Activated naive CD8-positive, alpha-beta T cell (primary cell): ENCODE measurements around the gene CAV1.

ENCODE experiments used
- H3K27ac Mint-ChIP-seq: one replicate; pipeline ENCODE4 v1.8.0; 2021; ENCODE audit warnings: mixed read lengths
- H3K27me3 Mint-ChIP-seq: one replicate; pipeline ENCODE4 v1.8.0; 2021; ENCODE audit warnings: mixed read lengths
- H3K36me3 Mint-ChIP-seq: one replicate; pipeline ENCODE4 v1.8.0; 2021; ENCODE audit warnings: mixed read lengths
- H3K4me1 Mint-ChIP-seq: one replicate; pipeline ENCODE4 v1.8.0; 2021; ENCODE audit warnings: low read depth, mixed read lengths
- H3K4me3 Mint-ChIP-seq: one replicate; pipeline ENCODE4 v1.8.0; 2021; ENCODE audit warnings: mild to moderate bottlenecking, mixed read lengths
- H3K9me3 Mint-ChIP-seq: one replicate; pipeline ENCODE4 v1.8.0; 2021; ENCODE audit warnings: low read depth, mixed read lengths

The CAV1 gene

GRCh38 chr7:116571552-116571951 is 46.7 kb downstream of the CAV1 start:
- Mint-ChIP-seq H3K27me3 (peaks cover 17% of the 10 kb centered on the region), H3K9me3 (no peaks in the 10 kb centered on the region), H3K4me3 (no peak overlapping the region), H3K27ac (no peak overlapping the region), H3K36me3 (peaks cover 2% of the 10 kb centered on the region), H3K4me1 (no peaks in the 10 kb centered on the region)

GRCh38 chr7:116572036-116572435 is 47.2 kb downstream of the CAV1 start:
- Mint-ChIP-seq H3K4me1 (peaks cover under 1% of the 10 kb centered on the region), H3K27ac (no peak overlapping the region), H3K36me3 (peaks cover 2% of the 10 kb centered on the region), H3K9me3 (no peaks in the 10 kb centered on the region), H3K27me3 (peaks cover 16% of the 10 kb centered on the region), H3K4me3 (no peak overlapping the region)

GRCh38 chr7:116573541-116573940 is 48.7 kb downstream of the CAV1 start:
- Mint-ChIP-seq H3K9me3 (no peaks in the 10 kb centered on the region), H3K36me3 (peaks cover 2% of the 10 kb centered on the region), H3K4me1 (peaks cover 6% of the 10 kb centered on the region), H3K4me3 (no peak overlapping the region), H3K27me3 (peaks cover 16% of the 10 kb centered on the region), H3K27ac (no peak overlapping the region)

GRCh38 chr7:116574025-116574822 is 49.4 kb downstream of the CAV1 start:
- H3K4me3 Mint-ChIP-seq, result no peak overlapping the region
- peaks cover 2% of the 10 kb centered on the region for H3K36me3 Mint-ChIP-seq
- H3K9me3 Mint-ChIP-seq, result no peaks in the 10 kb centered on the region
- peaks cover 16% of the 10 kb centered on the region for H3K27me3 Mint-ChIP-seq
- peaks cover 6% of the 10 kb centered on the region for H3K4me1 Mint-ChIP-seq
- no peak overlapping the region for H3K27ac Mint-ChIP-seq

GRCh38 chr7:116575853-116576252 is 51.0 kb downstream of the CAV1 start:
- Mint-ChIP-seq H3K4me3 (no peak overlapping the region), H3K27me3 (peaks cover 6% of the 10 kb centered on the region), H3K9me3 (no peaks in the 10 kb centered on the region), H3K27ac (no peak overlapping the region), H3K36me3 (peaks cover 2% of the 10 kb centered on the region), H3K4me1 (peaks cover 6% of the 10 kb centered on the region)

- Mint-ChIP-seq H3K36me3 (peaks cover 2% of the 10 kb centered on the region), H3K4me3 (no peak overlapping the region), H3K9me3 (no peaks in the 10 kb centered on the region), H3K27ac (peak overlapping the region; percentile 46), H3K27me3 (peaks cover 6% of the 10 kb centered on the region), H3K4me1 (peaks cover 6% of the 10 kb centered on the region)
Measured at GRCh38 chr7:116576350-116577319, 51.8 kb downstream of the CAV1 start.

- H3K4me3 Mint-ChIP-seq, result no peak overlapping the region
- H3K4me1 Mint-ChIP-seq, result peaks cover 6% of the 10 kb centered on the region
- no peaks in the 10 kb centered on the region for H3K9me3 Mint-ChIP-seq
- H3K27me3 Mint-ChIP-seq, result peaks cover 3% of the 10 kb centered on the region
- peaks cover 2% of the 10 kb centered on the region for H3K36me3 Mint-ChIP-seq
- peak overlapping the region; percentile 46 for H3K27ac Mint-ChIP-seq
Measured at GRCh38 chr7:116577320-116577871, 52.6 kb downstream of the CAV1 start.

- peaks cover 2% of the 10 kb centered on the region for H3K36me3 Mint-ChIP-seq
- no peak overlapping the region for H3K27ac Mint-ChIP-seq
- H3K27me3 Mint-ChIP-seq, result peaks cover 3% of the 10 kb centered on the region
- no peaks in the 10 kb centered on the region for H3K9me3 Mint-ChIP-seq
- H3K4me3 Mint-ChIP-seq, result no peak overlapping the region
- peaks cover 13% of the 10 kb centered on the region for H3K4me1 Mint-ChIP-seq
Measured at GRCh38 chr7:116578526-116578925, 53.7 kb downstream of the CAV1 start.

GRCh38 chr7:116579322-116579721 is 54.5 kb downstream of the CAV1 start:
- Mint-ChIP-seq H3K27ac (no peak overlapping the region), H3K9me3 (no peaks in the 10 kb centered on the region), H3K4me1 (peaks cover 19% of the 10 kb centered on the region), H3K36me3 (peaks cover 2% of the 10 kb centered on the region), H3K27me3 (peaks cover 3% of the 10 kb centered on the region), H3K4me3 (no peak overlapping the region)

- H3K4me1 Mint-ChIP-seq, result peaks cover 19% of the 10 kb centered on the region
- no peak overlapping the region for H3K27ac Mint-ChIP-seq
- peaks cover 2% of the 10 kb centered on the region for H3K36me3 Mint-ChIP-seq
- peaks cover 3% of the 10 kb centered on the region for H3K27me3 Mint-ChIP-seq
- no peaks in the 10 kb centered on the region for H3K9me3 Mint-ChIP-seq
- no peak overlapping the region for H3K4me3 Mint-ChIP-seq
Measured at GRCh38 chr7:116579835-116580234, 55.0 kb downstream of the CAV1 start.

- Mint-ChIP-seq H3K4me1 (peaks cover 16% of the 10 kb centered on the region), H3K4me3 (no peak overlapping the region), H3K36me3 (no peaks in the 10 kb centered on the region), H3K27ac (no peak overlapping the region), H3K27me3 (no peaks in the 10 kb centered on the region), H3K9me3 (no peaks in the 10 kb centered on the region)
Measured at GRCh38 chr7:116582164-116582732, 57.4 kb downstream of the CAV1 start.

GRCh38 chr7:116582806-116583444 is 58.1 kb downstream of the CAV1 start:
- peaks cover 14% of the 10 kb centered on the region for H3K4me1 Mint-ChIP-seq
- H3K4me3 Mint-ChIP-seq, result peak overlapping the region; percentile 66
- no peaks in the 10 kb centered on the region for H3K36me3 Mint-ChIP-seq
- peak overlapping the region; percentile 94 for H3K27ac Mint-ChIP-seq
- H3K27me3 Mint-ChIP-seq, result no peaks in the 10 kb centered on the region
- no peaks in the 10 kb centered on the region for H3K9me3 Mint-ChIP-seq

GRCh38 chr7:116583653-116584052 is 58.8 kb downstream of the CAV1 start:
- Mint-ChIP-seq H3K27ac (peak overlapping the region; percentile 94), H3K4me1 (peaks cover 22% of the 10 kb centered on the region), H3K9me3 (no peaks in the 10 kb centered on the region), H3K27me3 (no peaks in the 10 kb centered on the region), H3K36me3 (no peaks in the 10 kb centered on the region), H3K4me3 (no peak overlapping the region)

GRCh38 chr7:116584721-116585120 is 59.9 kb downstream of the CAV1 start:
- H3K36me3 Mint-ChIP-seq, result no peaks in the 10 kb centered on the region
- no peak overlapping the region for H3K4me3 Mint-ChIP-seq
- peaks cover 25% of the 10 kb centered on the region for H3K4me1 Mint-ChIP-seq
- H3K27me3 Mint-ChIP-seq, result no peaks in the 10 kb centered on the region
- H3K27ac Mint-ChIP-seq, result no peak overlapping the region
- H3K9me3 Mint-ChIP-seq, result no peaks in the 10 kb centered on the region
